NT2/D1 (cell line): ENCODE data around the gene MEIS2.

Experiments used
- SUZ12 ChIP-seq: IDR thresholded peaks from 2 replicates; pipeline ENCODE4 v1.6.1; 2011; ENCODE audit not compliant: insufficient read length, insufficient read depth; ENCODE audit errors: extremely low read depth
- YY1 ChIP-seq: IDR thresholded peaks from 2 replicates; pipeline ENCODE4 v1.6.1; 2011; ENCODE audit not compliant: insufficient read length, insufficient read depth
- ZNF274 ChIP-seq: IDR thresholded peaks from 2 replicates; pipeline ENCODE4 v1.6.1; 2011; ENCODE audit warnings: mild to moderate bottlenecking, low read depth, low read length

DNA sequence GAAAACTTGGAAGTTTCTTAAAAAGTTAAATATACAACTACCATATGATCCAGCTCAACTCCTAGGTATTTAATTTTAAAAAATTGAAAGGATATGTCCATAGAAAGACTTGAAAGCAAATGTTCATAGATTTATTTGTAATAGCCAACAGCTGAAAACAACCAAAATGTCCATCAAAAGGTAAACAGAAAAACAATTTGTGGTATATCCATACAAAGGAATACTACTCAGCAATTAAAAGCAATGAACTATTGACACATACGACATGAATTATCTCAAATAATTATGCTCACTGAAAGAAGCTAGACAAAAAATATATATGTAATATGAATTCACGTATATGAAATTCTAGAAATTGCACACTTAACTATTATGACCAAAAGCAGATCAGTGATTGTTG lies 249.5 kb downstream of the MEIS2 start:
- no peak for TF ChIP-seq ZNF274
- TF ChIP-seq SUZ12 = no peak
- no peak for TF ChIP-seq YY1
